Adrenal gland (tissue), 12 donors: ENCODE results near the gene SLC25A42. TPM values are rescaled to one million over a fixed set of nuclear protein-coding genes. Genes with fewer than 3 reads are reported as not detected.
A peak's percentile ranks its signal among the peaks of the same experiment; 100 is the strongest.

ENCODE experiments used
- DNase-seq, 7 donors: peaks; one replicate each; pipeline ENCODE4 v3.0.0-alpha.2; 2019 to 2020
- H3K27ac ChIP-seq, 5 donors: fragments of 200-600 bp; sonication (generic) in 4 of 5; 1 replicate in 3 of 5; 2 replicates in 2 of 5; pipeline versions ENCODE4 v1.5.1 to v1.8.0; 2016 to 2020; ENCODE audit warnings: mild to moderate bottlenecking in 1 of 5
- H3K27me3 ChIP-seq: fragments of 200-600 bp; 2 replicates; pipeline ENCODE4 v1.8.0; 2021
- H3K36me3 ChIP-seq, 2 donors: fragments of 200-600 bp; replicated peaks in 1 of 2; 1 replicate in 1 of 2; 2 replicates in 1 of 2; pipeline versions ENCODE4 v1.5.1 to v1.8.0; 2018 to 2022
- H3K4me1 ChIP-seq, 2 donors: fragments of 200-600 bp; replicated peaks in 1 of 2; 1 replicate in 1 of 2; 2 replicates in 1 of 2; pipeline versions ENCODE4 v1.5.1 to v1.8.0; 2018 to 2021
- H3K4me3 ChIP-seq, 4 donors: fragments of 200-600 bp; sonication (generic) in 3 of 4; one replicate each; pipeline ENCODE4 v1.5.1; 2016 to 2018
- H3K9me3 ChIP-seq, 3 donors: fragments of 200-600 bp; sonication (generic) in 1 of 3; replicated peaks in 1 of 3; 1 replicate in 2 of 3; 2 replicates in 1 of 3; pipeline versions ENCODE4 v1.5.1 to v1.8.0; 2016 to 2021
- POLR2A ChIP-seq, 2 donors: fragments of 450-650 bp; IDR thresholded peaks; one replicate each; pipeline ENCODE4 v1.6.1; 2017; ENCODE audit warnings: antibody characterized with exemption in 2 of 2, mild to moderate bottlenecking in 2 of 2, moderate library complexity in 1 of 2
- WGBS, 4 donors: extraction: QIAGEN DNeasy Blood & Tissue Kit in 2 of 4; methylation state at CpG; one replicate each; pipeline versions ENCODE4 v1.1.5 to v1.1.7; 2013 to 2017; 5-methylcytosine and 5-hydroxymethylcytosine counted together
- intact Hi-C, 2 donors: fragments of 100-400 bp; cut with DNase I; formaldehyde crosslinking; loops; one replicate each; pipeline versions ENCODE4 v1.14.1 to v1.15.0; 2022 to 2023
- polyA plus RNA-seq, 3 donors: library from polyadenylated mRNA; stranded (reverse); fragments of 200-250 nt in 2 of 3; fragments of 350-450 nt in 1 of 3; fragmentation: Illumina TruSeq in 1 of 3; extraction: RNeasy Lipid Tissue Mini Kit (QIAGEN cat#74804) in 1 of 3; gene quantifications; one replicate each; pipeline ENCODE4 v1.2.3, GENCODE V29; 2013 to 2014
- total RNA-seq, 9 donors: library from RNA; depleted of rRNA in 4 of 9; stranded (reverse); fragments of >200 nt in 4 of 9; fragments of 120-200 nt in 1 of 9; fragmentation: NEBNext Ultra II Directional in 1 of 9; extraction: Animal tissue kit (Norgen Biotek cat#: 25700) in 1 of 9; gene quantifications; one replicate each; pipeline versions ENCODE4 v1.1.0 to v1.2.4, GENCODE V29; 2013 to 2023
- TF ChIP-seq, protein P1 (sequence below), 6 experiments: fragments of 450-650 bp in 4 of 6; fragments of 200-600 bp in 2 of 6; sonication (generic) in 1 of 6; IDR thresholded peaks; 1 replicate in 5 of 6; 2 replicates in 1 of 6; pipeline versions ENCODE4 v1.5.1 to v1.8.0; 2016 to 2021; ENCODE audit warnings: antibody characterized with exemption in 6 of 6, mild to moderate bottlenecking in 2 of 6, moderate library complexity in 1 of 6
- donor health status: healthy with polysubstance abuse.
- donor health status: Bipolar disorder and iron deficiency.
- donor health status: DM: yes; HTN: yes; CAD: no.
- donor health status: DM: no; HTN: no; CAD: no.
- donor health status: DM: no; HTN: no; CAD: no.
- donor health status: DM: yes; HTN: yes; CAD: no.

Gene SLC25A42
- total and polyA plus RNA-seq, 12 donors, result 5.7 to 14.3 (median 11.4) TPM

DNA sequence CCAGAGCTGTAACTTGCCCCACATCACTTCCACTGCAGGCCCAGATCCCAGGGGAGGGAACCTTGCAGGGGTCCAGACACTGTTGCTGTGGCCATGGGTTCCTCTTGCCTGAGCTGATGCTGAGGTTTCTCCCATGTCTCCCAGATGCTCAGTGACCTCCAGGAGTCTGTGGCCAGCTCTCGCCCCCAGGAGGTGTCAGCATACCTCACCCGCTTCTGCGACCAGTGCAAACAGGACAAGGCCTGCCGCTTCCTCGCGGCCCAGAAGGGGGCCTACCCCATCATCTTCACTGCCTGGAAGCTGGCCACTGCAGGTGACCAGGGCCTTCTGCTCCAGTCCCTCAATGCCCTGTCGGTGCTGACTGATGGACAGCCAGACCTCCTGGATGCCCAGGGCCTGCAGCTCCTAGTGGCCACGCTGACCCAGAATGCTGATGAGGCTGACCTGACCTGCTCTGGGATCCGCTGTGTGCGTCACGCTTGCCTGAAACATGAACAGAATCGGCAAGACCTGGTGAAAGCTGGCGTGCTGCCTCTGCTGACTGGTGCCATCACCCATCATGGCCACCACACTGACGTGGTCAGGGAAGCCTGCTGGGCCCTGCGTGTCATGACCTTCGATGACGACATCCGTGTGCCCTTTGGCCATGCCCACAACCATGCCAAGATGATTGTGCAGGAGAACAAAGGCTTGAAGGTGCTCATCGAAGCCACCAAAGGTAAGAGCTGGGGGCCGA lies 12.1 kb upstream of the SLC25A42 start:
- intact Hi-C loops, result loop anchor here (5.0 to 10.0 kb wide), 3 partner anchors 61 to 93 kb away; no protein-coding TSS in a partner anchor
- H3K27ac ChIP-seq, result no peak overlapping the region
- no peaks in the 10 kb centered on the region for H3K9me3 ChIP-seq
- no peak for DNase-seq
- 91 to 94% (median 92%) methylated on average over 7 to 20 of the region's 20 CpGs for WGBS, 4 donors
- H3K36me3 ChIP-seq, result peaks cover 0 to 43% of the 10 kb centered on the region in 2 donors
- no peak for TF ChIP-seq POLR2A (IDR thresholded peaks at IDR 0.05)
- TF ChIP-seq, protein P1, sequence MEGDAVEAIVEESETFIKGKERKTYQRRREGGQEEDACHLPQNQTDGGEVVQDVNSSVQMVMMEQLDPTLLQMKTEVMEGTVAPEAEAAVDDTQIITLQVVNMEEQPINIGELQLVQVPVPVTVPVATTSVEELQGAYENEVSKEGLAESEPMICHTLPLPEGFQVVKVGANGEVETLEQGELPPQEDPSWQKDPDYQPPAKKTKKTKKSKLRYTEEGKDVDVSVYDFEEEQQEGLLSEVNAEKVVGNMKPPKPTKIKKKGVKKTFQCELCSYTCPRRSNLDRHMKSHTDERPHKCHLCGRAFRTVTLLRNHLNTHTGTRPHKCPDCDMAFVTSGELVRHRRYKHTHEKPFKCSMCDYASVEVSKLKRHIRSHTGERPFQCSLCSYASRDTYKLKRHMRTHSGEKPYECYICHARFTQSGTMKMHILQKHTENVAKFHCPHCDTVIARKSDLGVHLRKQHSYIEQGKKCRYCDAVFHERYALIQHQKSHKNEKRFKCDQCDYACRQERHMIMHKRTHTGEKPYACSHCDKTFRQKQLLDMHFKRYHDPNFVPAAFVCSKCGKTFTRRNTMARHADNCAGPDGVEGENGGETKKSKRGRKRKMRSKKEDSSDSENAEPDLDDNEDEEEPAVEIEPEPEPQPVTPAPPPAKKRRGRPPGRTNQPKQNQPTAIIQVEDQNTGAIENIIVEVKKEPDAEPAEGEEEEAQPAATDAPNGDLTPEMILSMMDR (IDR thresholded peaks at IDR 0.05), result no peak
- H3K4me1 ChIP-seq, result no peaks in the 10 kb centered on the region
- H3K4me3 ChIP-seq, result no peak overlapping the region
- H3K27me3 ChIP-seq, result no peaks in the 10 kb centered on the region

DNA sequence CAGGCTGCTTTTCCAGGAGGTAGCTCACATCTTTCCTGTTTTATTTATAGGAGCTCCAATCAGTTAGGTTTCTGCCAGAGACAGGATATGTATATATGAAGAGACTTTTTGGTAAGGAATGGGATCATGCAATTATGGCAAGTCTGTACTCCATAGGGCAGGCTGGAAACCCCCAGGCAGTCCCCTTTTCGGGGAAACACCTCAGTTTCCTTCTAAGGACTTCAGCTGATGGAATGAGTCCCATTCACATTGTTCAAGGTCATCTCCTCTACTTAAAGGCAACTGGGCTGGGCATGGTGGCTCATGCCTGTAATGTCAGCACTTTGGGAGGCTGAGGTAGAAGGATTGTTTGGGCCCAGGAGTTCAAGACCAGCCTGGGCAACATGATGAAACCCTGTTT lies 10.9 kb upstream of the SLC25A42 start:
- no peak for DNase-seq
- Histone ChIP-seq H3K9me3 (no peaks in the 10 kb centered on the region), H3K27me3 (no peaks in the 10 kb centered on the region), H3K36me3 (peaks cover 0 to 47% of the 10 kb centered on the region in 2 donors), H3K4me1 (no peaks in the 10 kb centered on the region), H3K27ac (no peak overlapping the region), H3K4me3 (no peak overlapping the region)
- whole genome bisulfite sequencing, 4 donors, result 75 to 92% (median 77%) methylated on average over 1 of the region's 1 CpG
- intact Hi-C loops, result loop anchor here (5.0 to 10.0 kb wide), 3 partner anchors 59 to 92 kb away; no protein-coding TSS in a partner anchor
- TF ChIP-seq, protein P1 (IDR thresholded peaks at IDR 0.05), result no peak
- no peak for TF ChIP-seq POLR2A (IDR thresholded peaks at IDR 0.05)

DNA sequence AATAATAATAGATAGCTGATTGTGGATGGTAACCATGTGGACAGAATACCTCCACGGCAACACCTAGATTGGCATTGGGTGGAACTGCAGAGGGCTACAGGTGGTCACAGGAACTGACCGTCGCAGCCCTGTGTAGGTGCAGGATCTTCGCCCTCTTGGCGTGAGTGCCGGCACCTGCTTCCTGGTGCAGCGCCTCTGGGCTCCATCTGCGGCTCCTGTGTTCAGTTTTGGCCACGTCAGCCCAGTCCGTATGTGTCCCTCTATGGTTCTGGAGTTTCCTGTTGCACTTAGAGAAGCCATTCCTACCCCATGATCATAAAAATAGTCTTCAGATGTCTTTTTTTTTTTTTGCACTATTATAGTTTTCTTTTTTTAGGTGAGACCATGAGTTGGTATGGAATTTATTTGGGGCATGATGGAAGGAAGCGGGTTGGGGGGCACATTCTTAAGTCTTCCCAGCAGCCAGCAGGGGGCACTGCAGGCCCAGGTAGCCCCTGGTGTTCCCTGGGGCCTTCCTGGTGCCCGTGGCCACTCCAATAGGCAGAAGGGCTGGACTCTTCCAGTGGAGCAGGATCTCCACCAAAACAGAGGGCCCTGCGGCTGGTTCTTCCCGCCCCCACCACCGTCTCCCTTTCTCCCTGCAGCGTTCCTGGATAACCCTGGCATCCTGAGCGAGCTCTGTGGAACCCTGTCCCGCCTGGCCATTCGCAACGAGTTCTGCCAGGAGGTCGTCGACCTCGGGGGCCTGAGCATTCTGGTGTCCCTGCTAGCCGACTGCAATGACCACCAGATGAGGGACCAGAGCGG lies 10.1 kb upstream of the SLC25A42 start:
- intact Hi-C loops, result loop anchor here (5.0 to 10.0 kb wide), 3 partner anchors 59 to 91 kb away; no protein-coding TSS in a partner anchor
- H3K36me3 ChIP-seq, result peaks cover 0 to 47% of the 10 kb centered on the region in 2 donors
- 84 to 92% (median 90%) methylated on average over 17 to 25 of the region's 25 CpGs for WGBS, 4 donors
- TF ChIP-seq, protein P1 (IDR thresholded peaks at IDR 0.05), result peak; percentile 58 to 84 (median 73)
- TF ChIP-seq POLR2A (IDR thresholded peaks at IDR 0.05), result no peak
- H3K27ac ChIP-seq, result no peak overlapping the region
- peak; percentile 53 to 81 (median 71) for DNase-seq
- H3K4me1 ChIP-seq, result no peaks in the 10 kb centered on the region
- H3K4me3 ChIP-seq, result no peak overlapping the region
- no peaks in the 10 kb centered on the region for H3K9me3 ChIP-seq
- H3K27me3 ChIP-seq, result no peaks in the 10 kb centered on the region

DNA sequence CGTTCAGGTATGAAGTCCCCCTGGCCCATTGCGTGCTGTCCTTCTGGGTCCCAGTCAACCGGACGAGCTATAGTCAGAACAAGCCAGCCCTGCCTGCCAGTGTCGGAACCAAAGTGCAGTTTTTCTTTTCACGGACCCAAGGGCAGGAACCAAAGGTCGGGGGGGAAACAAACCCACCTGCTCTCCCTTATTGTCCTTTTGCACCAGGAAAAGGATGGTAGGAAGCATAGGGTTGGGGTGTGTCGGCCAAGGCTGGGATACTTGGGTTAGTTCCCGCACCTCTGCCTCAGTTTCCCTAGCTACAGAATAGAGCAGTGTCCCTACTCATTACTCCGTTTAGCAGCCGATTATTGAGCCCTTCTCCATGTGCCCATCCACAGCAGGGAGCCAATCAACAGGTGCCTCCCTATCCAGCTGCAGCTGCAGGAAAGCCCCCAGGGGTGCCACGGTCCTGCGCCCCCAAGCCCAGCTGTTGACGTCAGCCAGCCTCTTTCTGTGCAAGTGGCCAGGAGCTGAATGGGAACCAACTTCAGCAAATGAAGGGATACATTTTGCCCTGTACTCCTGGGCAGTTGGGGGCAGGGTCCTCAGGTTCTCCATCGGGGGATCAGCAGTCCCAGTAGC lies 9.4 kb upstream of the SLC25A42 start:
- WGBS, 4 donors, result 87 to 93% (median 92%) methylated on average over 12 to 15 of the region's 15 CpGs
- Histone ChIP-seq H3K27me3 (no peaks in the 10 kb centered on the region), H3K36me3 (peaks cover 0 to 47% of the 10 kb centered on the region in 2 donors), H3K27ac (no peak overlapping the region), H3K9me3 (no peaks in the 10 kb centered on the region), H3K4me1 (peaks cover 5% of the 10 kb centered on the region in 2 donors), H3K4me3 (no peak overlapping the region)
- DNase-seq, result no peak
- intact Hi-C loops, result loop anchor here (5.0 to 10.0 kb wide), 3 partner anchors 58 to 90 kb away; no protein-coding TSS in a partner anchor
- TF ChIP-seq POLR2A (IDR thresholded peaks at IDR 0.05), result no peak
- TF ChIP-seq, protein P1 (IDR thresholded peaks at IDR 0.05), result no peak
